Measurements from ENCODE around the gene SHLD1.
"Not testable (repeated sequence)": the region's sequence is repeated elsewhere in the genome, so short reads cannot be mapped to it uniquely, and the experiment has no call there.

Gene SHLD1

GRCh38 chr20:5737966-5738365 is 12.2 kb upstream of the SHLD1 start:
- TF ChIP-seq, protein P1, sequence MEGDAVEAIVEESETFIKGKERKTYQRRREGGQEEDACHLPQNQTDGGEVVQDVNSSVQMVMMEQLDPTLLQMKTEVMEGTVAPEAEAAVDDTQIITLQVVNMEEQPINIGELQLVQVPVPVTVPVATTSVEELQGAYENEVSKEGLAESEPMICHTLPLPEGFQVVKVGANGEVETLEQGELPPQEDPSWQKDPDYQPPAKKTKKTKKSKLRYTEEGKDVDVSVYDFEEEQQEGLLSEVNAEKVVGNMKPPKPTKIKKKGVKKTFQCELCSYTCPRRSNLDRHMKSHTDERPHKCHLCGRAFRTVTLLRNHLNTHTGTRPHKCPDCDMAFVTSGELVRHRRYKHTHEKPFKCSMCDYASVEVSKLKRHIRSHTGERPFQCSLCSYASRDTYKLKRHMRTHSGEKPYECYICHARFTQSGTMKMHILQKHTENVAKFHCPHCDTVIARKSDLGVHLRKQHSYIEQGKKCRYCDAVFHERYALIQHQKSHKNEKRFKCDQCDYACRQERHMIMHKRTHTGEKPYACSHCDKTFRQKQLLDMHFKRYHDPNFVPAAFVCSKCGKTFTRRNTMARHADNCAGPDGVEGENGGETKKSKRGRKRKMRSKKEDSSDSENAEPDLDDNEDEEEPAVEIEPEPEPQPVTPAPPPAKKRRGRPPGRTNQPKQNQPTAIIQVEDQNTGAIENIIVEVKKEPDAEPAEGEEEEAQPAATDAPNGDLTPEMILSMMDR (IDR thresholded peaks at IDR 0.05; ENCODE audit: low read depth, low read length): no peak
- H3K4me3 ChIP-seq (ENCODE audit: low read depth, low read length): no peak overlapping the region

DNA sequence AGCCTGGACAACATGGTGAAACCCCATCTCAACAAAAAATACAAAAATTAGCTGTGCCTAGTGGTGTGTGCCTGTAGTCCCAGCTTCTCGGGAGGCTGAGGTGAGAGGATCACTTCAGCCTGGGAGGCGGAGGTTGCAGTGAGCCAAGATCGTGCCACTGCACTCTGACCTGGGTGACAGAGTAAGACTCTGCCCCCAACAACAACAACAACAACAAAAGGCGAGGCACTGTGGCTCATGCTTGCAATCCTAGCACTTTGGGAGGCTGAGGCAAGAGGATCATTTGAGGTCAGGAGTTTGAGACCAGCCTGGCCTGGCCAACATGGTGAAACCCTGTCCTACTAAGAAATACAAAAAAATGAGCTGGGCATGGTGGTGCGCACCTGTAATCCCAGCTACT is 9.6 kb upstream of the SHLD1 start:
- not testable (repeated sequence) for H3K4me3 ChIP-seq (ENCODE audit: low read depth, low read length)

GRCh38 chr20:5741089-5741488 is 9.1 kb upstream of the SHLD1 start:
- TF ChIP-seq, protein P1 (IDR thresholded peaks at IDR 0.05; ENCODE audit: low read depth, low read length): no peak
- H3K4me3 ChIP-seq (ENCODE audit: low read depth, low read length): no peak overlapping the region

DNA sequence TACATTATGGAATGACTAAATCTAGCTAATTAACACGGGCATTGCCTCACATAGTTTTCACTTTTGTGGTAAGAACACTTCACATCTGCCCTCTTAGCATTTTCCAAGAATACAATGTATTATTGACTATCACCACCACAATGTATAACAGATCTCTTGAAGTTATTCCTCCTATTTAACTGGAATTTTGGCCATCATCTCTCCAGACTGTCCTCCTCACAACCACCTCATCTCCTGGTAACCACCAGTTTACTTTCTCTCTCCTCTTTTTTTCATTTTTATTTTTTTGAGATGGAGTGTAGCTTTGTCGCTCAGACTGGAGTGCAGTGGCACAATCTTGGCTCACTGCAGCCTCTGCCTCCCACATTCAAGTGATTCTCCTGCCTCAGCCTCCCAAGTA is 8.2 kb upstream of the SHLD1 start:
- H3K4me3 ChIP-seq (ENCODE audit: low read depth, low read length): no peak overlapping the region
- TF ChIP-seq, protein P1 (IDR thresholded peaks at IDR 0.05; ENCODE audit: low read depth, low read length): no peak

DNA sequence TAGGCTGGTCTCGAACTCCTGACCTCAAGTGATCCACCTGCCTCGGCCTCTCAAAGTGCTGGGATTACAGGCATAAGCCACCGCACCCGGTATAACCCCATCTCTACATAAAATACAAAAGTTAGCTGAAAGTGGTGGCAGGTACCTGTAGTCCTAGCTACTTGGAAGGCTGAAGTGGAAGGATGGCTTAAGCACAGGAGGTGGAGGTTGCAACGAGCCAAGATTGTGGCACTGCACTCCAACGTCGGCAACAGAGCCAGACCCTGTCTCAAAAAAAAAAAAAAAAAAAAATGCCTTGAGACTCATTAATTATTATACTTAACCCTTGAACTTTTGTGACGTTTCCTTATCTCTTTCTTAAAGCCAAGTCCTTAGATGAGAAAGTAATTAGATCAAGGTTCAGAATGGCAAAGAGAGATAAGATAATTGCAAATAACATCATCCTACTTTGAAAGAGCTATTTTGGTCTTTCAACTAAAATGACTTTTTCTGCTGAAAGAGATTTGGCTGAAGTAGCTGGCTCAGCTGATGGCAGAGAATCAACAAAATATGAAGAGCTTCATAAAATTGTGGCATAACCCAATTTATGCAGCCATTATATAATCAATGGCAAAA is 4.7 kb upstream of the SHLD1 start:
- TF ChIP-seq, protein P1 (IDR thresholded peaks at IDR 0.05; ENCODE audit: low read depth, low read length): no peak
- no peak overlapping the region for H3K4me3 ChIP-seq (ENCODE audit: low read depth, low read length)

GRCh38 chr20:5746064-5746463 is 4.1 kb upstream of the SHLD1 start:
- no peak overlapping the region for H3K4me3 ChIP-seq (ENCODE audit: low read depth, low read length)
- TF ChIP-seq, protein P1 (IDR thresholded peaks at IDR 0.05; ENCODE audit: low read depth, low read length): no peak

- no peak overlapping the region for H3K4me3 ChIP-seq (ENCODE audit: low read depth, low read length)
- TF ChIP-seq, protein P1 (IDR thresholded peaks at IDR 0.05; ENCODE audit: low read depth, low read length): no peak
Observed at GRCh38 chr20:5748246-5748645, 2.0 kb upstream of the SHLD1 start.

DNA sequence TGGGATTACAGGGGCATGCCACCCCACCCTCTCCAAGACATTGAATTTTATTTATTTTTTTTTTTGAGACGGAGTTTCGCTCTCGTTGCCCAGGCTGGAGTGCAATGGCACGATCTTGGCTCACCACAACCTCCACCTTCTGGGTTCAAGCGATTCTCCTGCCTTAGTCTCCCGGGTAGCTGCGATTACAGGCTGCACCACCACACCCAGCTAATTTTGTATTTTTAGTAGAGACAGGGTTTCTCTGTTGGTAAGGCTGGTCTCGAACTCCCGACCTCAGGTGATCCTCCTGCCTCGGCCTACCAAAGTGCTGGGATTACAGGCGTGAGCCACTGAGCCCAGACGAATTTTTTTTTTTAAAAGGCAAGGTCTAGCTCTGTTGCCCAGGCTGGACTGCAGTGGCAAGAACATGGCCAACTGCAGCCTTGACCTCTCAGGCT is 669 bp upstream of the SHLD1 start:
- not testable (repeated sequence) for H3K4me3 ChIP-seq (ENCODE audit: low read depth, low read length)
